GM12892 (cell line): Measurements from ENCODE around the gene ZNF33A.
"Not testable (repeated sequence)": the region's sequence is repeated elsewhere in the genome, so short reads cannot be mapped to it uniquely, and the experiment has no call there.

ENCODE experiments used
- DNase-seq: peaks from one replicate; pipeline ENCODE4 v3.0.0; 2011; ENCODE audit not compliant: insufficient read length
- FAIRE-seq: peaks from 2 replicates; lab custom pipeline; 2011; peaks lifted over from hg19 to GRCh38; lab: Jason Lieb, UNC
- POLR2A ChIP-seq: IDR thresholded peaks from 2 replicates; pipeline ENCODE4 v1.6.1; 2011; ENCODE audit warnings: low read depth, low read length, control low read depth
- POLR2AphosphoS5 ChIP-seq: IDR thresholded peaks from 2 replicates; pipeline ENCODE4 v1.6.1; 2011; ENCODE audit warnings: low read depth, low read length, control low read depth
- TAF1 ChIP-seq: IDR thresholded peaks from 2 replicates; pipeline ENCODE4 v1.6.1; 2011; ENCODE audit warnings: low read depth, mild to moderate bottlenecking, control low read depth, low read length, borderline replicate concordance

ZNF33A gene

DNA sequence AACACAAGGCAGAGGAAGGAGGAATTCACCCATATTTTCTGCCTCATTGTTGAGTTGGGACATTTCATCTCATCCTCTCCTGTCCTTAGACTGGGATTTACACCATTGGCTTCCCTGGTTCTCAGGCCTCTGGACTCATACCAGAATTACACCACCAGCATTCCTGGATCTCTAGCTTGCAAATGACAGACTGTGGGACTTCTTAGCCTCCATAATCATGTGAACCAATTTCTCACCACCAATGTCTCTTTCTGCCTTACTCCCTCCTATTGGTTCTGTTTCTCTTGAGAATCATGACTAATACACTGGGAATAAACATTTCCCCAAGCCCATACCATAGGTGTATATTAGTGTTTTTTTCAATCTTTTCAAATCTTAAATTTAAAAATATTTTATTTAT, 2.9 kb upstream of the ZNF33A start:
- FAIRE-seq (no peak), DNase-seq (no peak)
- TF ChIP-seq POLR2A (no peak), TAF1 (no peak), POLR2AphosphoS5 (no peak)

GRCh38 chr10:38007991-38008390, 2.5 kb upstream of the ZNF33A start:
- FAIRE-seq = no peak
- no peak for DNase-seq
- TF ChIP-seq POLR2AphosphoS5 (no peak), POLR2A (no peak), TAF1 (no peak)

- TF ChIP-seq POLR2A (no peak), POLR2AphosphoS5 (no peak), TAF1 (no peak)
- peak; percentile 36 for FAIRE-seq
- no peak for DNase-seq
Measured at GRCh38 chr10:38016354-38016753, 5.9 kb downstream of the ZNF33A start.

- not testable (repeated sequence) for DNase-seq, FAIRE-seq
Measured at GRCh38 chr10:38019124-38019523, 8.6 kb downstream of the ZNF33A start.

DNA sequence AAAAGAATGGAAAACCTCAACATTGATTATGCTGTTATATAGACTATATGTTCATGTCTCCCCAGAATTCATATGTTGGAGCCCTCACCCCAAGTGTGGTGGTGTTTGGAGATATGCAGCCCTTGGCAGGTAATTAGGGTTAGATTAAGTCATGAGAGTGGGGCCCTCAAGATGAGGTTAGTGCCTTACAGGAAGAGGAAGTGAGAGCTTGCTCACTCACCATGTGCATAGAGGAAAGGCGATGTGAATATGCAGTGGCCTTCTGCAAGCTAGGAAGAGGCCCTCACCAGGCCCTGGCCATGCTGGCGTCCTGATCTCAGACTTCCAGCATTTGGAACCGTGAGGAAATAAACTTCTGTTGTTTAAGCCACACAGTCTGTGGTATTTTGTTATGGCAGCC, 14.8 kb downstream of the ZNF33A start:
- TF ChIP-seq TAF1 (no peak), POLR2A (no peak), POLR2AphosphoS5 (0 out of 2 replicates have a peak, but pooled peaks have one; percentile 36)
- DNase-seq (no peak), FAIRE-seq (peak; percentile 70)

- TF ChIP-seq TAF1 (no peak), POLR2AphosphoS5 (no peak), POLR2A (no peak)
- FAIRE-seq (no peak), DNase-seq (no peak)
Measured at GRCh38 chr10:38027986-38028385, 17.5 kb downstream of the ZNF33A start.

DNA sequence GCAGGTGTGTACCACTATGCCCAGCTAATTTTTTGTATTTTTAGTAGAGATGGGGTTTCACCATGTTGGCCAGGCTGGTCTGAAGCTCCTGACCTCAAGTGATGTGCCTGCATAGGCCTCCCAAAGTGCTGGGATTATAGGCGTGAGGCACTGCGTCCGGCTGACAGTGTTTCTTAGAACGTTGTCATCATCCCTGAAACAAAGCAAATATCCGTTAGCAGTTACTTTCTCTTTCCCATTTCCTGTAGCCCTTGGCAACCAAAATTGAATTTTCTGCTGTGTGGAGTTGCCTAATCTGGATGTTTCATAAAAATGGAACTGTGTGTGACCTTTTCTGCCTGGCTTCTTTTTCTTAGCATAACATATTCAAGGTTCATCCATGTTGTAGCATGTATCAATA, 22.4 kb downstream of the ZNF33A start:
- FAIRE-seq (no peak), DNase-seq (no peak)
- TF ChIP-seq TAF1 = no peak
- no peak for TF ChIP-seq POLR2AphosphoS5
- no peak for TF ChIP-seq POLR2A

DNA sequence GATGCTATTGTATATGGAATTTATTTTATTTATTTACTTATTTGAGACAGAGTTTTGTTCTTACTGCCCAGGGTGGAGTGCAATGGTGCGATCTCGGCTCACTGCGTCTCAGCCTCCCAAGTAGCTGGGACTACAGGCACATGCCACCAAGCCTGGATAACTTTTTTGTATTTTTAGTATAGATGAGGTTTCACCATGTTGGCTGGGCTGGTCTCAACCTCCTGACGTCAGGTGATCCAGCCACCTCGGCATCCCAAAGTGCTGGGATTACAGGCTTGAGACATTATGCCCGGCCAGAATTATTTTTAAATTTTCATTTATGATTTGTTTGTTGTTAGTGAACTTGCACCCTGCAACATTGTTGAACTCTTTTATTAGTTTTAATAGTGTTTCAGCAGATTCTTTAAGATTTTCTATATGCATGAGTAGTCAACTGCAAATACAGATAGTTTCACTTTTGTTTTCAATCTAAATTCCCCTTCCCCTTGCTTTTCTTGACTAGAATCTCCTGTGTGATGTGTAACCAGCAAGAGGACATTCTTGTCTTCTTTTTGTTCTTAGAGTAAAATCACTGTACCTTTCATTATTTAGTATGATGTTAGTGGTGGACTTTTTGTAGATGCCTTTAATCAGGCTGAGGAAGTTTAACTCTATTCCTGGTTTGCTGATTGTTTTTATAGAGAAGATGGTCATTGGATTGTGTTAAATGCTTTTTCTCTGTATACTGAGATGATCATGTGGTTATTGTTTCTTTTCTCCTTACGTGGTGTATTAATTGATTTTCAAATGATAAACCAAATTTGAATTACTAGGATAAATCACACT, 27.8 kb downstream of the ZNF33A start:
- DNase-seq (peak; percentile 12), FAIRE-seq (peak; percentile 87)

GRCh38 chr10:38038932-38039245, 28.4 kb downstream of the ZNF33A start:
- FAIRE-seq = no peak
- TF ChIP-seq TAF1 (no peak), POLR2AphosphoS5 (no peak), POLR2A (no peak)
- DNase-seq = no peak

More for the DNA sequence above, 27.8 kb downstream of the ZNF33A start:
- TF ChIP-seq POLR2A = no peak
- no peak for TF ChIP-seq POLR2AphosphoS5
- TF ChIP-seq TAF1 = no peak

GRCh38 chr10:38043516-38043915, 33.0 kb downstream of the ZNF33A start:
- TF ChIP-seq POLR2A (no peak), TAF1 (no peak), POLR2AphosphoS5 (no peak)
- FAIRE-seq (no peak), DNase-seq (no peak)

- peak; percentile 58 for FAIRE-seq
- no peak for TF ChIP-seq POLR2A
Measured at GRCh38 chr10:38045129-38045528, 34.7 kb downstream of the ZNF33A start.

DNA sequence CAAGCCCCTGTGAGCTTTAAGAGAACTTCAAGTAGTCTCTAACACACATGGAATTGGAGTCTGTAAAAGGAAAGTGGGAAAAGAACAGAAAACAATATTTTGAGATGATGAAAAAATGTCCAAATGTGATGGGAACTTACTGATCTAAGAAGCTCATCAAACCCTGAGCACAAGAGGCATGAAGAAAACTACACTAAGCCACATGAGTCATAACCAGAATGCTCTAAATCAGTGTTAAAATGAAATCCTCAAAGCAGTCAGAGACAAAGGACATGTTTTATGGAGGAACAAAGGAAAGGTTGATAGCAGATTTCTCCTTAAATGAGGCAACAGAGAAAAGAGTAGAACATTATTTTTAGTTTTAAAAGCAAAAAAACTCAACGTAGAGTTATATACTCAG, 37.2 kb downstream of the ZNF33A start:
- no peak for DNase-seq
- TF ChIP-seq POLR2AphosphoS5 (no peak), TAF1 (no peak), POLR2A (no peak)
- peak; percentile 54 for FAIRE-seq

More at GRCh38 chr10:38045129-38045528, 34.7 kb downstream of the ZNF33A start:
- DNase-seq = no peak
